A673 (cell line): ENCODE data around the gene MUC22.

Experiments used
- CTCF ChIP-seq: fragments of 300-800, 200-600 bp; sonication (generic); conservative IDR thresholded peaks from 2 replicates; pipeline ENCODE4 v1.5.1; 2017; ENCODE audit warnings: low read depth, mild to moderate bottlenecking, antibody characterized with exemption, low read length, moderate library complexity, mixed read lengths
- EZH2 ChIP-seq: fragments of 200-600 bp; sonication (generic); IDR thresholded peaks from 2 replicates; pipeline ENCODE4 v1.6.1; 2017; ENCODE audit warnings: borderline replicate concordance, low read depth, mild to moderate bottlenecking, mixed read lengths, antibody characterized with exemption, low read length; ENCODE audit not compliant: poor library complexity, severe bottlenecking

- no peak for TF ChIP-seq CTCF
- TF ChIP-seq EZH2: no peak
Observed at GRCh38 chr6:31031095-31031494, 20.8 kb downstream of the MUC22 start.
